Measurements from ENCODE around the gene ST6GAL1.

The ST6GAL1 gene

DNA sequence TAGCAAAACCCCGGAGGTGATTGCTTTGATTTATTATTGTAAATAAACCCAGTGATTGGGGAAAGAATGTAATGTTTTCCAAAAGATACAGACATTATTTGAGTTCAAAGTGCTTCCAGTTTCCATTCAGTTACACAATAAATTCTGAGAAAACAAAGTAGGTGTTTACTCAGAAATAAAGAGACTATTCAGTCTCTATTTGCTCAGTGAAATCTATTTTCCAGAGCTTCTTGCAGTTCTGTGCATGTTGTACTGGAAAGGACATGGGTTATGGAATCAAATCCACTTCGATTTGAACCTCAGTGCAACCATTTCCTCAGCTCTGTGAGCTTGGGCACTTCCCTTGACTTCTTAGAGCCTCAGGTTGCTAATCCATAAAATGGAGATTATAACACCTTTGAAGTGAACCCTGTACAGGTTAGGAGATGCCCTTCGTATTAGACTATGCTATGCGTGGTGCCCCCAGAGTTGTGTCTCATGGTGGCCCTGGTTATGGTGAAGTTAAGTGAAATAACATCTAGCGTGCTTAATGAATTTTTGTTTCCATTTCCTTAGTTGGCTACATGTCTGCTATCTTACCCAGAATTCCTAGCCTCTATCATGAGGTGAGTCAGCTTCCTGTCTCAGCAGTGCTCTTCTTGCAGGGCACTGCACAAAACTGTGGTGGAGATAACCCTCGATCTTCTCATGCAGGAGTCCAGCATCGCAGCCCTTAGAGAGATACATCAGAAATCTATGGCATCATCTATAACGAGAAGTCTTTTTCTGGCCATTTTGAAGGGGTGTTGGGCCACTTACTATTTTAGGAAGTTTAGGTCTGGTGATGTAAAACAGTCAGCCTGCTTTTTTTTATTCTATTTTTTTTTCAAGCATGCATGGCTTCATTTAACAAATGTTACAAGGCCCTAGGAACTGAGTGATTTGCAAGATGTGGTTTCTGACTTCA lies 111.3 kb downstream of the ST6GAL1 start:
- Histone ChIP-seq H3K4me3 (ENCODE audit: low read depth in 1 of 2, low read length in 1 of 2) (no peak overlapping the region), H3K36me3 (peaks cover 24% of the 10 kb centered on the region), H3K4me1 (ENCODE audit: control insufficient read depth in 1 of 2, insufficient read depth in 1 of 2, low read depth in 1 of 2, low read length in 1 of 2) (peaks cover 8 to 24% of the 10 kb centered on the region in 2 experiments), H3K9me3 (no peaks in the 10 kb centered on the region), H3K27ac (peak overlapping the region; percentile 71), H3K27me3 (no peaks in the 10 kb centered on the region)
- no peak for TF ChIP-seq CTCF (IDR thresholded peaks at IDR 0.05)

GRCh38 chr3:187042346-187042745 lies 112.0 kb downstream of the ST6GAL1 start:
- no peak for TF ChIP-seq CTCF (IDR thresholded peaks at IDR 0.05)
- peaks cover 24% of the 10 kb centered on the region for H3K36me3 ChIP-seq
- no peaks in the 10 kb centered on the region for H3K27me3 ChIP-seq
- peak overlapping the region; percentile 71 for H3K27ac ChIP-seq
- no peak overlapping the region for H3K4me3 ChIP-seq (ENCODE audit: low read depth in 1 of 2, low read length in 1 of 2)
- H3K4me1 ChIP-seq (ENCODE audit: control insufficient read depth in 1 of 2, insufficient read depth in 1 of 2, low read depth in 1 of 2, low read length in 1 of 2): peaks cover 8 to 24% of the 10 kb centered on the region in 2 experiments
- H3K9me3 ChIP-seq: no peaks in the 10 kb centered on the region

- TF ChIP-seq CTCF (IDR thresholded peaks at IDR 0.05): no peak
- Histone ChIP-seq H3K4me3 (ENCODE audit: low read depth in 1 of 2, low read length in 1 of 2) (no peak overlapping the region), H3K4me1 (ENCODE audit: control insufficient read depth in 1 of 2, insufficient read depth in 1 of 2, low read depth in 1 of 2, low read length in 1 of 2) (peaks cover 8 to 24% of the 10 kb centered on the region in 2 experiments)
Measured at GRCh38 chr3:187042874-187043458, 112.6 kb downstream of the ST6GAL1 start.

GRCh38 chr3:187044206-187044605 lies 113.9 kb downstream of the ST6GAL1 start:
- peak overlapping the region; percentile 4 for H3K27ac ChIP-seq
- no peaks in the 10 kb centered on the region for H3K27me3 ChIP-seq
- no peaks in the 10 kb centered on the region for H3K9me3 ChIP-seq
- TF ChIP-seq CTCF (IDR thresholded peaks at IDR 0.05): no peak
- H3K4me1 ChIP-seq (ENCODE audit: control insufficient read depth in 1 of 2, insufficient read depth in 1 of 2, low read depth in 1 of 2, low read length in 1 of 2): peaks cover 8 to 24% of the 10 kb centered on the region in 2 experiments
- H3K36me3 ChIP-seq: peaks cover 22% of the 10 kb centered on the region
- H3K4me3 ChIP-seq (ENCODE audit: low read depth in 1 of 2, low read length in 1 of 2): no peak overlapping the region

More at GRCh38 chr3:187042874-187043458, 112.6 kb downstream of the ST6GAL1 start:
- Histone ChIP-seq H3K27ac (peak overlapping the region; percentile 71), H3K36me3 (peaks cover 24% of the 10 kb centered on the region), H3K9me3 (no peaks in the 10 kb centered on the region), H3K27me3 (no peaks in the 10 kb centered on the region)

DNA sequence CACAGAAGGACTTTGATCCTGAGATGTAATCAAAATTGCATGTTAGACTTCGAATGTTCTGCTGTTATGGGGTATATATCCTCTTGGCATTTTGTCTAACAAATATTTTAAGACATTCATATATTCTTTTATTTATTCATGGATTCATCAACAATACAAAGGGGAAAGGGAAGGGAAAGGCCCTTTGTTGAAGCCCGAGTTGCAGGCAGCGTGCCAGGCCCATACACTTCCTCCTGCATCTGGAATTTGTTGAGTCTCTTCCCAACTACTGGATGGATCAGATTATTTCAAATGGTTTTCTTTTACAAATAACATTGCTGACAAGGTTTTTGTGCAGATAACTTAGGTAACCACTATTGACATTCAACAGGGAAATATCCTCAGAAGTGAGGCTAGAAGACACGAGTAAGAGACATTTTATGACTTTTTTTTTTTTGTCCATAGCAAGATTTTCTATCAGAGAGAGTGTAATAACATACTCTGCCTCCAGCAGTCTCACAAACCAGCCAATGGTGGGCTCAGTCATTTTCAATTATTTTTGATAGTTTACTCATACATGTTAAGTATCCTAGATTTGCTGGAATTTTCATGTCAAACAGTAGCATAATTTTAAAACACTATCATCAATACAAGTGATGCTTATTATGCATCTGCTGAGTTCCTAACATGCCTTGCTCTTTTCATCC lies 114.7 kb downstream of the ST6GAL1 start:
- Histone ChIP-seq H3K4me3 (ENCODE audit: low read depth in 1 of 2, low read length in 1 of 2) (no peak overlapping the region), H3K9me3 (no peaks in the 10 kb centered on the region), H3K27me3 (no peaks in the 10 kb centered on the region), H3K36me3 (peaks cover 14% of the 10 kb centered on the region), H3K27ac (no peak overlapping the region), H3K4me1 (ENCODE audit: control insufficient read depth in 1 of 2, insufficient read depth in 1 of 2, low read depth in 1 of 2, low read length in 1 of 2) (peaks cover 8 to 24% of the 10 kb centered on the region in 2 experiments)
- no peak for TF ChIP-seq CTCF (IDR thresholded peaks at IDR 0.05)

Data from neutrophil (primary cell).